ENCODE data around the gene APH1B.

APH1B gene

GRCh38 chr15:63254991-63255390 lies 22.4 kb upstream of the APH1B start:
- no peak for DNase-seq

- no peak for DNase-seq
Measured at GRCh38 chr15:63255489-63255990, 21.9 kb upstream of the APH1B start.

GRCh38 chr15:63256433-63257274 lies 20.8 kb upstream of the APH1B start:
- no peak for DNase-seq

GRCh38 chr15:63258658-63259057 lies 18.7 kb upstream of the APH1B start:
- DNase-seq = no peak

GRCh38 chr15:63260791-63261190 lies 16.6 kb upstream of the APH1B start:
- DNase-seq = no peak

GRCh38 chr15:63261311-63261710 lies 16.1 kb upstream of the APH1B start:
- DNase-seq = no peak

- no peak for DNase-seq
Measured at GRCh38 chr15:63263519-63263918, 13.9 kb upstream of the APH1B start.

GRCh38 chr15:63264688-63265293 lies 12.6 kb upstream of the APH1B start:
- no peak for DNase-seq

GRCh38 chr15:63274427-63274826 lies 3.0 kb upstream of the APH1B start:
- no peak for DNase-seq

- no peak for DNase-seq
Measured at GRCh38 chr15:63276342-63277037, 915 bp upstream of the APH1B start.

- no peak for DNase-seq
Measured at GRCh38 chr15:63277893-63278456, 570 bp downstream of the APH1B start.

GRCh38 chr15:63283126-63283525 lies 5.7 kb downstream of the APH1B start:
- no peak for DNase-seq

- no peak for DNase-seq
Measured at GRCh38 chr15:63284335-63284734, 6.9 kb downstream of the APH1B start.

- DNase-seq = no peak
Measured at GRCh38 chr15:63287109-63287508, 9.7 kb downstream of the APH1B start.

GRCh38 chr15:63288342-63288741 lies 10.9 kb downstream of the APH1B start:
- no peak for DNase-seq

GRCh38 chr15:63288778-63289378 lies 11.5 kb downstream of the APH1B start:
- no peak for DNase-seq

- DNase-seq = no peak
Measured at GRCh38 chr15:63291507-63291906, 14.1 kb downstream of the APH1B start.

- no peak for DNase-seq
Measured at GRCh38 chr15:63292241-63292640, 14.8 kb downstream of the APH1B start.

- DNase-seq = no peak
Measured at GRCh38 chr15:63292771-63293170, 15.4 kb downstream of the APH1B start.

- DNase-seq = no peak
Measured at GRCh38 chr15:63294359-63294758, 17.0 kb downstream of the APH1B start.

- DNase-seq = no peak
Measured at GRCh38 chr15:63295341-63295740, 17.9 kb downstream of the APH1B start.

- DNase-seq = no peak
Measured at GRCh38 chr15:63296195-63296594, 18.8 kb downstream of the APH1B start.
